ENCODE data around the gene UGGT1. TPM values are rescaled to one million over a fixed set of nuclear protein-coding genes. Genes with fewer than 3 reads are reported as not detected.

UGGT1 gene
- total and polyA plus RNA-seq, 3 donors from 2014 or later, result 17.5 to 71.6 (median 40.5) TPM

DNA sequence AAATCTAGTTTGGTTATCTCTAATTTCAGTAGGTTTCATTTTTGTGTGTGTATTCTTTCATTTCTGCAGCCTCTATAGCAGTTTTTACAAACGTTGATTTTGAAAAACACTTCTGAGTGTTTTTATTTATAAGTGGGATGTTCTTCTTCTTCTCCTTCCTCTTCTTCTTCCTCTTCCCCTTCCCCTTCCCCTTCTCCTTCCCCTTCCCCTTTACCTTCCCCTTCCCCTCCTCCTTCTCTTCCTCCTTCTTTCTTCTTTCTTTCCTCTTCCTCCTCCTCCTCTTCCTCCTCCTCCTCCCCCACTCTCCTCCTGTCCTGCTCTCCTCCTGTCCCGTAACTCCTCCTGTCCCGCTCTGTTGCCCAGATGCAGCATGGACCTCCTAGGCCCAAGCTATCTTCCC is 4.2 kb downstream of the UGGT1 start:
- H3K4me3 ChIP-seq, result no peak overlapping the region
- no peaks in the 10 kb centered on the region for H3K36me3 ChIP-seq (ENCODE audit: low read depth, missing control alignments)
- no peaks in the 10 kb centered on the region for H3K27me3 ChIP-seq
- no peak for TF ChIP-seq POLR2A (IDR thresholded peaks at IDR 0.05)
- TF ChIP-seq, protein P1, sequence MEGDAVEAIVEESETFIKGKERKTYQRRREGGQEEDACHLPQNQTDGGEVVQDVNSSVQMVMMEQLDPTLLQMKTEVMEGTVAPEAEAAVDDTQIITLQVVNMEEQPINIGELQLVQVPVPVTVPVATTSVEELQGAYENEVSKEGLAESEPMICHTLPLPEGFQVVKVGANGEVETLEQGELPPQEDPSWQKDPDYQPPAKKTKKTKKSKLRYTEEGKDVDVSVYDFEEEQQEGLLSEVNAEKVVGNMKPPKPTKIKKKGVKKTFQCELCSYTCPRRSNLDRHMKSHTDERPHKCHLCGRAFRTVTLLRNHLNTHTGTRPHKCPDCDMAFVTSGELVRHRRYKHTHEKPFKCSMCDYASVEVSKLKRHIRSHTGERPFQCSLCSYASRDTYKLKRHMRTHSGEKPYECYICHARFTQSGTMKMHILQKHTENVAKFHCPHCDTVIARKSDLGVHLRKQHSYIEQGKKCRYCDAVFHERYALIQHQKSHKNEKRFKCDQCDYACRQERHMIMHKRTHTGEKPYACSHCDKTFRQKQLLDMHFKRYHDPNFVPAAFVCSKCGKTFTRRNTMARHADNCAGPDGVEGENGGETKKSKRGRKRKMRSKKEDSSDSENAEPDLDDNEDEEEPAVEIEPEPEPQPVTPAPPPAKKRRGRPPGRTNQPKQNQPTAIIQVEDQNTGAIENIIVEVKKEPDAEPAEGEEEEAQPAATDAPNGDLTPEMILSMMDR (IDR thresholded peaks at IDR 0.05), result no peak
- no peak for DNase-seq
- intact Hi-C loops (cut with DNase I; ENCODE audit: low total_unique reads), result no loop called here
- H3K4me1 ChIP-seq, result peaks cover 9% of the 10 kb centered on the region
- WGBS, 2 donors, result 50 to 53% methylated on average over 3 of the region's 3 CpGs
- no peaks in the 10 kb centered on the region for H3K9me3 ChIP-seq
- no peak overlapping the region for H3K27ac ChIP-seq

DNA sequence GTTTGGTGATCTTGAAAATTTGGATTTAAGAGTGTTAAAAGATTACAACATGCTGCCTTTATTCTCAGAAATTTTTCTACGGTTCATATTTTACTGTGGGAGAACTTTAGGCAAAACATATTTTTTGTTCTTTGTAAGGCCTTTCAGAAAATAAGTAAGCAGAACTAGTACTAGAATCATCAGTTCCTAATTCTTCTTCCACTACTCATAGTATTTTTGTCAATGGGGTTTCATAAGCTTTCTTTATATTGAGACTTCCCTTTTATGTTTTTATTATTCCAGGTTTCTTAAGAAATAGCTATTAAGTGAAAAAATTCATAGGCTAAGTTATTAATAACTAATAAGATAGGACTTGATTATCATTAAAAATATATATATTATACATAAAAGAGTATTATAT is 12.4 kb downstream of the UGGT1 start:
- Histone ChIP-seq H3K36me3 (ENCODE audit: low read depth, missing control alignments) (no peaks in the 10 kb centered on the region), H3K9me3 (no peaks in the 10 kb centered on the region), H3K27me3 (no peaks in the 10 kb centered on the region), H3K27ac (no peak overlapping the region), H3K4me1 (no peaks in the 10 kb centered on the region), H3K4me3 (no peak overlapping the region)
- TF ChIP-seq, protein P1 (IDR thresholded peaks at IDR 0.05), result no peak
- TF ChIP-seq POLR2A (IDR thresholded peaks at IDR 0.05), result no peak
- no peak for DNase-seq
- 85 to 86% methylated on average over 1 of the region's 1 CpG for WGBS, 2 donors
- intact Hi-C loops (cut with DNase I; ENCODE audit: low total_unique reads), result no loop called here

DNA sequence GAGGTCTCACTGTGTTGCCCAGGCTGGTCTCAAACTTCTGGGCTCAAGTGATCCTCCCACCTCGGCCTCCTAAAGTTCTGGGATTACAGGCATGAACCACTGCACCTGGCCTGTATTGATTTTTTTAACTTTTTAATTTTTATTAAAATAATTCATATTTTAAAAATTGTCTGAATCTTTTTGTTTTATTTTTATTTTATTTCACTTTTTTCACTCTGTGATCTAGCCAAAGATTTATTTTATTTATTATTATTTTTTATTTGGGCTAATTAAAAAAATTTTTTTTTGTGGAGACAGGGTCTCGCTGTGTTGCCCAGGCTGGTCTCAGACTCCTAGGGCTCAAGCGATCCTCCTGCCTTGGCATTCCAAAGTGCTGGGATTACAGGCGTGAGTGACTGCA is 14.1 kb downstream of the UGGT1 start:
- DNase-seq, result no peak
- TF ChIP-seq, protein P1 (IDR thresholded peaks at IDR 0.05), result no peak
- TF ChIP-seq POLR2A (IDR thresholded peaks at IDR 0.05), result no peak

DNA sequence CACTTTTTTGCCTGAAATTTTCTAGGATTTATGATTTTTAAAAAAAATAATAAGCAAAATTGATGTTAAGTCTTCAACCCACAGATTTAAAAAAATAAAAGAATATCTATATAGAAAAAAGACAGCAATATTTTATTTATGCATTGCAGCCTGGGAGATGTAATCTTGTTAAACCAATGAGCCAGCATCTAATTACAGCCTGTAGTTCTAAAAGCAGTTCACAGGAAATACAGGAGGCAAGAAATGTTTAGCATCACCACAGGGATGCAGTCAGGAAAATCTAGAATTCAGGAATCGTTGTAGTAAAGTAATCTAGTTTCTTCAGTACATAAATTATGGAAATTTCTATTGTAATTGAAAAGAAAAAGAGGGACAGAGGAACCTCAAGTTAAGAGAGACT is 17.2 kb downstream of the UGGT1 start:
- Histone ChIP-seq H3K27me3 (no peaks in the 10 kb centered on the region), H3K27ac (no peak overlapping the region), H3K4me1 (no peaks in the 10 kb centered on the region), H3K36me3 (ENCODE audit: low read depth, missing control alignments) (no peaks in the 10 kb centered on the region), H3K4me3 (no peak overlapping the region), H3K9me3 (no peaks in the 10 kb centered on the region)
- WGBS, 2 donors, result 78 to 83% methylated on average over 1 of the region's 1 CpG
- intact Hi-C loops (cut with DNase I; ENCODE audit: low total_unique reads), result no loop called here
- TF ChIP-seq POLR2A (IDR thresholded peaks at IDR 0.05), result no peak
- TF ChIP-seq, protein P1 (IDR thresholded peaks at IDR 0.05), result no peak
- no peak for DNase-seq

More for the DNA sequence above, 14.1 kb downstream of the UGGT1 start:
- Histone ChIP-seq H3K27me3 (no peaks in the 10 kb centered on the region), H3K4me3 (no peak overlapping the region), H3K4me1 (no peaks in the 10 kb centered on the region), H3K36me3 (ENCODE audit: low read depth, missing control alignments) (no peaks in the 10 kb centered on the region), H3K9me3 (no peaks in the 10 kb centered on the region), H3K27ac (no peak overlapping the region)
- WGBS, 2 donors, result 92 to 96% methylated on average over 4 of the region's 4 CpGs
- intact Hi-C loops (cut with DNase I; ENCODE audit: low total_unique reads), result no loop called here

DNA sequence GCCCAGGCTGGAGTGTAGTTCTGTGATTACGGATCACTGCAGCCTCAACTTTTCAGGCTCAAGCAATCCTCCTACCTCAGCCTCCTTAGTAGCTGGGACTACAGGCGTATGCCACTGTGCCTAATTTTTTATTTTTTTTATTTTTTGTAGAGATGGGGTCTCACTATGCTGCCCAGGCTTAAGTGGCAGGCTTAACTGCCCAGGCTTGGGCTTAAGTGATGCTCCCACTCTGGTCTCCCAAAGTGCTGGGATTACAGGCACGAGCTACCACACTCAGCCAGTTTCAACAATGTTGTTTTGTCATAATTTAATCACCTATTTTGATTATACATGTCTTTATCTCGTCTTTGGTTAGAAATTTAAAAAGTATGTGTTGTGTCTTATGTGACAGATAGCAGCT is 18.2 kb downstream of the UGGT1 start:
- H3K36me3 ChIP-seq (ENCODE audit: low read depth, missing control alignments), result no peaks in the 10 kb centered on the region
- no peak for TF ChIP-seq POLR2A (IDR thresholded peaks at IDR 0.05)
- TF ChIP-seq, protein P1 (IDR thresholded peaks at IDR 0.05), result no peak
- no peak for DNase-seq
- no peak overlapping the region for H3K27ac ChIP-seq
- no peak overlapping the region for H3K4me3 ChIP-seq
- no peaks in the 10 kb centered on the region for H3K27me3 ChIP-seq
- intact Hi-C loops (cut with DNase I; ENCODE audit: low total_unique reads), result no loop called here
- no peaks in the 10 kb centered on the region for H3K9me3 ChIP-seq
- 90 to 96% methylated on average over 4 of the region's 4 CpGs for WGBS, 2 donors
- no peaks in the 10 kb centered on the region for H3K4me1 ChIP-seq

Measured in testis (tissue), 3 donors.